ENCODE results near the gene NAPSA.
"Not testable (repeated sequence)": the region's sequence is repeated elsewhere in the genome, so short reads cannot be mapped to it uniquely, and the experiment has no call there.

The NAPSA gene

GRCh38 chr19:50330365-50331078 is 34.9 kb downstream of the NAPSA start:
- peak; percentile 76 for DNase-seq (ENCODE audit: low spot score)

GRCh38 chr19:50329926-50330294 is 35.5 kb downstream of the NAPSA start:
- DNase-seq (ENCODE audit: low spot score): not testable (repeated sequence)

- DNase-seq (ENCODE audit: low spot score): peak; percentile 83
Measured at GRCh38 chr19:50329146-50329925, 36.1 kb downstream of the NAPSA start, which contains the start of gene KCNC3. Gene KCNC3 (minus strand): TSS chr19:50329377. CDS start chr19:50329082, 295 bp downstream.

- DNase-seq (ENCODE audit: low spot score): no peak
Measured at GRCh38 chr19:50328873-50329145, 36.6 kb downstream of the NAPSA start.

GRCh38 chr19:50328224-50328872 is 37.1 kb downstream of the NAPSA start:
- DNase-seq (ENCODE audit: low spot score): peak; percentile 39

GRCh38 chr19:50327461-50328223 is 37.8 kb downstream of the NAPSA start:
- DNase-seq (ENCODE audit: low spot score): no peak

GRCh38 chr19:50327013-50327412 is 38.4 kb downstream of the NAPSA start:
- DNase-seq (ENCODE audit: low spot score): no peak

- no peak for DNase-seq (ENCODE audit: low spot score)
Measured at GRCh38 chr19:50326101-50326664, 39.3 kb downstream of the NAPSA start.

GRCh38 chr19:50325310-50326100 is 39.9 kb downstream of the NAPSA start:
- DNase-seq (ENCODE audit: low spot score): peak; percentile 96

GRCh38 chr19:50324331-50324730 is 41.1 kb downstream of the NAPSA start:
- no peak for DNase-seq (ENCODE audit: low spot score)

- no peak for DNase-seq (ENCODE audit: low spot score)
Measured at GRCh38 chr19:50323782-50324133, 41.7 kb downstream of the NAPSA start.

- DNase-seq (ENCODE audit: low spot score): no peak
Measured at GRCh38 chr19:50322931-50323781, 42.3 kb downstream of the NAPSA start.

- DNase-seq (ENCODE audit: low spot score): no peak
Measured at GRCh38 chr19:50322234-50322633, 43.2 kb downstream of the NAPSA start.

- no peak for DNase-seq (ENCODE audit: low spot score)
Measured at GRCh38 chr19:50321831-50322230, 43.6 kb downstream of the NAPSA start.

- no peak for DNase-seq (ENCODE audit: low spot score)
Measured at GRCh38 chr19:50320596-50320995, 44.8 kb downstream of the NAPSA start.

GRCh38 chr19:50320051-50320450 is 45.4 kb downstream of the NAPSA start:
- DNase-seq (ENCODE audit: low spot score): no peak

- DNase-seq (ENCODE audit: low spot score): no peak
Measured at GRCh38 chr19:50319156-50319555, 46.3 kb downstream of the NAPSA start.

- DNase-seq (ENCODE audit: low spot score): no peak
Measured at GRCh38 chr19:50318438-50318837, 47.0 kb downstream of the NAPSA start.

- DNase-seq (ENCODE audit: low spot score): no peak
Measured at GRCh38 chr19:50317115-50317514, 48.3 kb downstream of the NAPSA start.

GRCh38 chr19:50315773-50316448 is 49.5 kb downstream of the NAPSA start:
- DNase-seq (ENCODE audit: low spot score): peak; percentile 41
